GM23248 (cell line): Measurements from ENCODE around the gene IFT57.

Source experiments
- EZH2 ChIP-seq: fragments of 200-600 bp; sonication (generic); IDR thresholded peaks from 2 replicates; pipeline ENCODE4 v1.6.1; 2018; ENCODE audit warnings: antibody characterized with exemption, mild to moderate bottlenecking; ENCODE audit not compliant: insufficient read depth, poor library complexity, severe bottlenecking
- EZH2phosphoT487 ChIP-seq: fragments of 200-600 bp; sonication (generic); IDR thresholded peaks from 2 replicates; pipeline ENCODE4 v1.6.1; 2018; ENCODE audit warnings: antibody characterized with exemption, moderate library complexity, mild to moderate bottlenecking, low read depth; ENCODE audit not compliant: insufficient read depth

- no peak for TF ChIP-seq EZH2
- TF ChIP-seq EZH2phosphoT487, result no peak
Observed at GRCh38 chr3:108157273-108157672, 65.0 kb downstream of the IFT57 start.
